GM11168 (cell line): ENCODE measurements around the gene IL3RA.
"Not testable (repeated sequence)": the region's sequence is repeated elsewhere in the genome, so short reads cannot be mapped to it uniquely, and the experiment has no call there.

Source experiments
- in situ Hi-C: fragments of 300-500 bp; cut with MboI; formaldehyde crosslinking; loops from one replicate; pipeline ENCODE4 v1.12.0; 2022; ENCODE audit warnings: low sequenced_read_pairs; ENCODE audit not compliant: unreplicated experiment

IL3RA gene

DNA sequence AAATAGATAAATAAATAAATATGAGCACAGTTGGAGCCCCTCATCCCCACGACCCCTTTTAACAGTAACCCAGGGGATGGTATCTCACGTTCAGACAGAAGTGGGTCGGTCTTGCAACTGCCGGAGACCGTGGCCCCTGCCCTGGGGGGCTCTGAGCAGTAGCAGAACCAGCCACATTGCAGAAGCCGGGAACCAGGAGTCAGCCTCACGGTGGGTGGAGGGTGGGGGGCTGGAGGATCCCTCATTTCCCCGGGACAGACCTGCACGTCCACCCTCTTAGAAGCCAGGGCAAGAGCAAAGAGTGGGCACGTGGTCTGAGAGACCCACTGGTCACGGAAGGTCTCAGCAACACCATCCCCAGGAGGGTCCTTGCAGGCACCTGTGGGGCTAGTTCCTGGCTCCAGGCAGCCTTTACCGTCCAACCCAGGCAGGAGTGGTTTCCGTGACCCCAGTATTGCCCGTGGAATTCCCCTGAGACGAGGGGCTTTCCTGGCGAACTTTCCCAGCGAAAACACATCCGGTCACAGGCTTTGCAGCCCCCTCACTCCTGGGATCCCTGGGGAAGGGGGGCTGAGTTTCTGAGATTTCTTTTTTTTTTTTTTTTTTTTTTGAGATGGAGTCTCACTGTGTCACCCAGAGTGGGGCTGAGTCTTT, 8.8 kb upstream of the IL3RA start:
- in situ Hi-C loops: no loop called here

DNA sequence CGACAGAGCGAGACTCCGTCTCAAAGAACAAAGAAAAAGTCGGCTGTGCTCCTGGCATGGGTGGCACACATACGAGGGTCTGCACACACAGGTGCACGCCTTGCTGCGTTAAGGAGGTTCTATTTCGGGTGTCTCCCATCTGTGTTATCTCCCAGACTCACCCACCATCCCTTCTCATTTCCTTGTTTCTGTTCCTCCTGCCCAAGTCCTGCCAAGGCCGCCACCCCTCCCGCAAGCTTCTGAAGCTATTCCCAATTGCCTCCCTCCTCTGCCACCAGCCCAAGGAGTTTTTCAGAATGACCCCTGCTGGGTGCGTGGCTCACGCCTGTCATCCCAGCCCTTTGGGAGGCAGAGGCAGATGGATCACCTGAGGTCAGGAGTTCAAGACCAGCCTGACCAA, 6.0 kb upstream of the IL3RA start:
- in situ Hi-C loops: no loop called here

DNA sequence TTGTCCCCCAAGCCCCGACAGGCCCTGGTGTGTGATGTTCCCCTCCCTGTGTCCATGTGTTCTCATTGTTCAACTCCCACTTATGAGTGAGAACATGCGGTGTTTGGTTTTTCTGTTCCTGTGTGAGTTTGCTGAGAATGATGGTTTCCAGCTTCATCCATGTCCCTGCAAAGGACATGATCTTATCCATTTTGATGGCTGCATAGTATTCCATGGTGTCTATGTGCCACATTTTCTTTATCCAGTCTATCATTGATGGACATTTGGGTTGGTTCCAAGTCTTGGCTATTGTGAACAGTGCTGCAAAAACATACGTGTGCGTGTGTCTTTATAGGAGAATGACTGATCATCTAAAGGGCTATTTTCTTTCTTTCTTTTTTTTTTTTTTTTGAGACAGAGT, 4.2 kb upstream of the IL3RA start:
- in situ Hi-C loops: not testable (repeated sequence)

DNA sequence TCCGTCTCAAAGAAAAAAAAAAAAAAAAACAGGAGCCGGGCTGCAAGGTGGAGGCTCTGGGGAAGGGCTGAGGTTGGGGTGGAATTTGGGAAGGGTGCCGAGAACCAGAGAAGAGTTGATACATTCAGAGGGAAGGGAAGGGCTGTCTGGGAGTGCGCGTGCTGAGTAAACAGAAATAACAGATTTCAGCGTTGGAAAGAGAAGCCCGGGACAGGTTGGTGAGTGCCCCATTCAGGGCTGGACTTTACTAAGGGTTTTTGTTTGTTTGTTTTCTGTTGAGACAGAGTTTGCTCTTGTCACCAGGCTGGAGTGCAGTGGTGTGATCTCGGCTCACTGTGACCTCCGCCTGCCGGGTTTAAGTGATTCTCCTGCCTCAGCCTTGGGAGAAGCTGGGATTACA, 1.7 kb upstream of the IL3RA start:
- in situ Hi-C loops: no loop called here

- in situ Hi-C loops: no loop called here
Measured at GRCh38 chrX:1336948-1337779, 579 bp downstream of the IL3RA start.

GRCh38 chrX:1341545-1342184, 5.1 kb downstream of the IL3RA start:
- in situ Hi-C loops: no loop called here

DNA sequence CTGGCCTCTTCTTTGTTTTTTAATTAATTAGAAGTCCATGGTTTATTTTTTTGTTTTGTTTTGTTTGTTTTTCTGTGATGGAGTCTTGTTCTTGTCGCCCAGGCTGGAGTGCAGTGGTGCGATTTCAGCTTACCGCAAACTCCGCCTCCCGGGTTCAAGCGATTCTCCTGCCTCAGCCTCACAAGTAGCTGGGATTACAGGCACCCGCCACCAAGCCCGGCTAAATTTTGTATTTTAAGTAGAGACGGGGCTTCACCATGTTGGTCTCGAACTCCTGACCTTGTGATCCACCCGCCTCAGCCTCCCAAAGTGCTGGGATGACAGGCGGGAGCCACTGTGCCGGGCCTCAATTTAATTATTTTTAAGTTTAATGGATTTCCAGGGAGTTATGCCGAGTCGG, 13.0 kb downstream of the IL3RA start:
- in situ Hi-C loops: not testable (repeated sequence)

GRCh38 chrX:1351981-1352714, 15.6 kb downstream of the IL3RA start:
- in situ Hi-C loops: no loop called here

- in situ Hi-C loops: no loop called here
Measured at GRCh38 chrX:1354036-1355019, 17.7 kb downstream of the IL3RA start.

- in situ Hi-C loops: no loop called here
Measured at GRCh38 chrX:1355131-1356046, 18.8 kb downstream of the IL3RA start.

DNA sequence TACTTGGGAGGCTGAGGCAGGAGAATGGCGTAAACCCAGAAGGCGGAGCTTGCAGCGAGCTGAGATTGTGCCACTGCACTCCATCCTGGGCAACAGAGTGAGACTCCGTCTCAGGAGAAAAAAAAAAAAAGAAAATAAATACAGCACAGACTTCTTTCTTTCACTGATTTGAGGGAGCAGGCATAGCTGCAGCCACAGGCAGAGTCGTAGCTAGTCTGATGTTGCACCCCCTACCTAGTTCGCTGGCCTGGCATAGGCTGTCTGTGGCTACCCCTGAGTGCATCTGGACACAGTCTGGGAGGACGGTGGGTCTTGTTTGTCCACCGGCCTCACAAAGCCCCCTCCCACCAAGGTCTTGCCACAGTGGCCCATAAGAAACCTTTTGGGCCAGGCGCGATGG, 21.4 kb downstream of the IL3RA start:
- in situ Hi-C loops: no loop called here

GRCh38 chrX:1358793-1359476, 22.4 kb downstream of the IL3RA start:
- in situ Hi-C loops: no loop called here

- in situ Hi-C loops: no loop called here
Measured at GRCh38 chrX:1359477-1359873, 22.9 kb downstream of the IL3RA start.

- in situ Hi-C loops: no loop called here
Measured at GRCh38 chrX:1360171-1360570, 23.6 kb downstream of the IL3RA start.

DNA sequence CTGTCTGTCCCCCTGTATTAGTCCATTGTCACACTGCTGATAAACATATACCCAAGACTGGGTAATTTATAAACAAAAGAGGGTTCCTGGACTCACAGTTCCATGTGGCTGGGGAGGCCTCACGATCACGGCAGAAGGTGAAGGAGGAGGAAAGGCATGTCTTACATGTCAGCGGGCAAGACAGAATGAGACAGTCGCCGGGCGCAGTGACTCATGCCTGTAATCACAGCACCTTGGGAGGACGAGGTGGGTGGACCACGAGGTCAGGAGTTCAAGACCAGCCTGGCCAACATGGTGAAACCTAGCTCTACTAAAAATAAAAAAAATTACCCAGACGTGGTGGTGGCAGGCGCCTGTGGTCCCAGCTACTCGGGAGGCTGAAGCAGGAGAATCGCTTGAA, 24.7 kb downstream of the IL3RA start:
- in situ Hi-C loops: no loop called here

DNA sequence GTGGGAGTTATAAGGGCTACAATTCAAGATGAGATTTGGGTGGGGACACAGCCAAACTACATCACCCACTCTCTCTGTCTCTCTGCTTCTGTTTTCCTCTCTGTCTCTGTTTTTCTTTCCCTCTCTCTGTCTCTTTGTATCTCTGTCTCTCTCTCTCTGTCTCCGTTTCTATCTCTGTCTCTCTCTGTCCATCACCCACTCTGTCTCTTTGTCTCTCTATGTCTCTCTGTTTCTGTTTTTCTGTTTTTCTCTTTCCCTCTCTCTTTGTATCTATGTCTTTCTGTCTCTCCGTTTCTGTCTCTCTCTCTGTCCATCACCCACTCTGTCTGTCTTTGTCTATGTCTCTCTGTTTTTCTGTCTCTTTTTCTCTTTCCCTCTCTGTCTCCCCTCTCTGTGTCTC, 25.3 kb downstream of the IL3RA start:
- in situ Hi-C loops: no loop called here

GRCh38 chrX:1366363-1366762, 29.8 kb downstream of the IL3RA start:
- in situ Hi-C loops: not testable (repeated sequence)

DNA sequence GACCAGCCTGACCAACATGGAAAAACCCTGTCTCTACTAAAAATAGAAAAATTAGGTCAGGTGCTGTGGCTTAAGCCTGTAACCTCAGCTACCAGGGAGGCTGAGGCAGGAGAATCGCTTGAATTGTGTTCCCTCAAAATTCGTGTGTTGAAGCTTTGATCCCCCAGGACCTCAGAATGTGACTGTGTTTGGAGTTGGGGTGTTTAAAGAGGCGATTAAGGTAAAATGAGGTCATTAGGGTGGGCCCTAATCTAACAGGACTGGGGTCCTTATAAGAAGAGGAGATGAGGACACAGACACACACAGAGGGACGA, 31.8 kb downstream of the IL3RA start:
- in situ Hi-C loops: no loop called here
